OCI-LY1 (cell line): ENCODE data around the gene HOXC11.

Source experiments
- H2AFZ ChIP-seq: fragments of 200-600 bp; sonication (generic), shearing (Covaris generic); 2 replicates; pipeline ENCODE4 v1.6.0; 2014; ENCODE audit warnings: antibody characterized with exemption, mild to moderate bottlenecking, low read length
- H3F3A ChIP-seq: fragments of 200-600 bp; sonication (generic), shearing (Covaris generic); 2 replicates; pipeline ENCODE4 v1.6.0; 2014; ENCODE audit warnings: mild to moderate bottlenecking, antibody characterized with exemption, low read length, moderate library complexity; ENCODE audit not compliant: insufficient read depth
- H3K27ac ChIP-seq: fragments of 200-600 bp; sonication (generic); 2 replicates; pipeline ENCODE4 v1.5.1; 2014; ENCODE audit warnings: low read length, mixed run types, mild to moderate bottlenecking, low read depth; ENCODE audit not compliant: poor library complexity, severe bottlenecking
- H3K27me3 ChIP-seq: fragments of 200-600 bp; sonication (generic); 2 replicates; pipeline ENCODE4 v1.6.0; 2014; ENCODE audit warnings: antibody characterized with exemption, mild to moderate bottlenecking, low read length, moderate library complexity; ENCODE audit not compliant: insufficient read depth
- H3K36me3 ChIP-seq: fragments of 200-600 bp; sonication (generic); 2 replicates; pipeline ENCODE4 v1.6.1; 2014; ENCODE audit warnings: mild to moderate bottlenecking, antibody characterized with exemption, low read length, moderate library complexity, mixed read lengths; ENCODE audit not compliant: insufficient read depth
- H3K4me1 ChIP-seq: fragments of 200-600 bp; sonication (generic); 2 replicates; pipeline ENCODE4 v1.5.1; 2014; ENCODE audit warnings: mild to moderate bottlenecking, low read length, moderate library complexity; ENCODE audit not compliant: insufficient read depth, severe bottlenecking
- H3K4me2 ChIP-seq: fragments of 200-600 bp; sonication (generic), shearing (Covaris generic); 2 replicates; pipeline ENCODE4 v1.6.1; 2014; ENCODE audit warnings: low read length
- H3K4me3 ChIP-seq: fragments of 200-600 bp; sonication (generic); 2 replicates; pipeline ENCODE4 v1.5.1; 2014; ENCODE audit warnings: low read length, low read depth, mild to moderate bottlenecking, mixed read lengths; ENCODE audit not compliant: poor library complexity, severe bottlenecking
- H3K79me2 ChIP-seq: fragments of 200-600 bp; shearing (Covaris generic); 2 replicates; pipeline ENCODE4 v1.6.1; 2016; ENCODE audit warnings: mixed run types, low read length, mixed read lengths; ENCODE audit not compliant: insufficient read depth
- H3K9ac ChIP-seq: fragments of 200-600 bp; sonication (generic), shearing (Covaris generic); 2 replicates; pipeline ENCODE4 v1.6.1; 2014; ENCODE audit warnings: mild to moderate bottlenecking, low read length, mixed read lengths
- H3K9me2 ChIP-seq: fragments of 200-600 bp; sonication (generic), shearing (Covaris generic); 2 replicates; pipeline ENCODE4 v1.6.1; 2014; ENCODE audit warnings: low read depth, mild to moderate bottlenecking, low read length, mixed read lengths
- H3K9me3 ChIP-seq: fragments of 200-600 bp; shearing (Covaris generic); 2 replicates; pipeline ENCODE4 v1.6.1; 2014; ENCODE audit warnings: low read length, mixed read lengths
- H4K20me1 ChIP-seq: fragments of 200-600 bp; sonication (generic), shearing (Covaris generic); 2 replicates; pipeline ENCODE4 v1.6.0; 2016; ENCODE audit warnings: mild to moderate bottlenecking, low read length; ENCODE audit not compliant: insufficient read depth
- EZH2 ChIP-seq: fragments of 200-600 bp; sonication (generic), shearing (Covaris generic); IDR thresholded peaks from 2 replicates; pipeline ENCODE4 v1.8.0; 2017; ENCODE audit warnings: borderline replicate concordance, mixed run types, mild to moderate bottlenecking, antibody characterized with exemption, low read length, moderate library complexity, mixed read lengths
- TF ChIP-seq, protein P1 (sequence below): fragments of 200-600 bp; sonication (generic), shearing (Covaris generic); IDR thresholded peaks from 2 replicates; pipeline ENCODE4 v1.5.1; 2017; ENCODE audit warnings: mild to moderate bottlenecking, antibody characterized with exemption, low read length, moderate library complexity, mixed read lengths

HOXC11 gene

DNA sequence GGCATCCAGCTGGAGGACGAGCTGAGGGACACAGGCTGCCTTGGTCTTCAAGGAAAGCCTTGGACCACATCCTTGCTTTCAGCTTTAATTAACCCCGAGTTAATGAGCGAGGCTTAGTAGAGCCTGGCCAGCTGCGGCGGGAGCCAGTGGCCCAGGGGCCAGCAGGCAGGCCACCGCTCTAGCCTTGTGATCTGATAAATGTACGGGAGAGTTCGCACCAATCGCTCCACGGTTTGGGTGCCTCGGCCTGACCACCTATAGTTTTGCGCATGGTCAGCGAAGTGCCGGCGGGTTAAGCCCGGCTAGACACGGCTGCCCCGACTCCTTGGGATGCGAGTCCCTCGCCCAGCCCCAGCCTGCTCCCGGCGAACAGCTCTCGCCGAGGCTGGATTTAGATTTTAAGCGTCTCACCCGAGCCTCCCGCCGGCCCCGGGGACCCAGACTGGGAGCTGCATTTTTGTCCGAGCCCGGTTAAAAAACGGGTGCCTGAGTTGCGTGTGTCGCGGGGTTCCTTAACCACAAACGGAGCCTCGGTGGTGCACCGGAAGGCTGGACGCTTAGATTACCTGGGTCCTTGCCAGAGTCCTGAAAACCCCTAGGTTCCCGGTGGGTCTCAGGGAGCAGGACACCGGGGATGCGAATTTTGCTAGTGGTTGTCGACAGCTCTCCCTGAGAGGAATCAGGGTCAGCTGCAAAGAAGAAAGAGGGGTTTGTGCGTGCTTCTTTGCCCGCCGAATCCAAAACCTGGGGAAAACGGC, 21.2 kb upstream of the HOXC11 start:
- Histone ChIP-seq H3K9me3 (no peaks in the 10 kb centered on the region), H3K4me3 (no peak overlapping the region), H3K4me2 (no peak overlapping the region), H2AFZ (no peak overlapping the region), H3K36me3 (no peaks in the 10 kb centered on the region), H3K27ac (no peak overlapping the region), H3K9ac (no peak overlapping the region), H3K4me1 (no peaks in the 10 kb centered on the region), H3K27me3 (no peaks in the 10 kb centered on the region), H3K9me2 (no peaks in the 10 kb centered on the region), H3K79me2 (no peaks in the 10 kb centered on the region), H4K20me1 (no peaks in the 10 kb centered on the region), H3F3A (no peaks in the 10 kb centered on the region)
- TF ChIP-seq, protein P1, sequence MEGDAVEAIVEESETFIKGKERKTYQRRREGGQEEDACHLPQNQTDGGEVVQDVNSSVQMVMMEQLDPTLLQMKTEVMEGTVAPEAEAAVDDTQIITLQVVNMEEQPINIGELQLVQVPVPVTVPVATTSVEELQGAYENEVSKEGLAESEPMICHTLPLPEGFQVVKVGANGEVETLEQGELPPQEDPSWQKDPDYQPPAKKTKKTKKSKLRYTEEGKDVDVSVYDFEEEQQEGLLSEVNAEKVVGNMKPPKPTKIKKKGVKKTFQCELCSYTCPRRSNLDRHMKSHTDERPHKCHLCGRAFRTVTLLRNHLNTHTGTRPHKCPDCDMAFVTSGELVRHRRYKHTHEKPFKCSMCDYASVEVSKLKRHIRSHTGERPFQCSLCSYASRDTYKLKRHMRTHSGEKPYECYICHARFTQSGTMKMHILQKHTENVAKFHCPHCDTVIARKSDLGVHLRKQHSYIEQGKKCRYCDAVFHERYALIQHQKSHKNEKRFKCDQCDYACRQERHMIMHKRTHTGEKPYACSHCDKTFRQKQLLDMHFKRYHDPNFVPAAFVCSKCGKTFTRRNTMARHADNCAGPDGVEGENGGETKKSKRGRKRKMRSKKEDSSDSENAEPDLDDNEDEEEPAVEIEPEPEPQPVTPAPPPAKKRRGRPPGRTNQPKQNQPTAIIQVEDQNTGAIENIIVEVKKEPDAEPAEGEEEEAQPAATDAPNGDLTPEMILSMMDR, result no peak
- no peak for TF ChIP-seq EZH2

DNA sequence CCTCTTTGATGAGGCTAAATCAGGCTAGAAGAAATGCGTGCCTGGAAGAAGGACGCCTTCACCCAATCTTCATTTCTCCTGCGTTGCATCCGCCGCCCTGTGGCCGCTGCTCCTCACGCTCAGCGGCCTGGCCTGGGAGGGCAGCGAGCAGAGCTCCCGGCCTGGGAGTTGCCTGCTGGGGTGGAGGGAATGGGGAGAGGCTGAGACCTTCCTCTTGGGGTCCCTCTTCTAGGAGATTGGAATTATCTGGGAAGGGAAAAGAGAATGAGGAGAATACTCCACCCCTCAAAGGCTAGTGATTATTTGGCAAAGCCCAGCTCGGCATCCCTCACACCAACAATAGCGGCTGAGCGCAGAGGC, 20.6 kb upstream of the HOXC11 start:
- H4K20me1 ChIP-seq, result no peaks in the 10 kb centered on the region
- TF ChIP-seq EZH2, result no peak
- TF ChIP-seq, protein P1, result no peak
- H3K9ac ChIP-seq, result no peak overlapping the region
- no peak overlapping the region for H3K4me2 ChIP-seq
- no peak overlapping the region for H3K27ac ChIP-seq
- H2AFZ ChIP-seq, result no peak overlapping the region
- H3K79me2 ChIP-seq, result no peaks in the 10 kb centered on the region
- H3K36me3 ChIP-seq, result no peaks in the 10 kb centered on the region
- H3K9me2 ChIP-seq, result no peaks in the 10 kb centered on the region
- no peaks in the 10 kb centered on the region for H3K9me3 ChIP-seq
- no peaks in the 10 kb centered on the region for H3F3A ChIP-seq
- no peak overlapping the region for H3K4me3 ChIP-seq
- no peaks in the 10 kb centered on the region for H3K4me1 ChIP-seq
- no peaks in the 10 kb centered on the region for H3K27me3 ChIP-seq

DNA sequence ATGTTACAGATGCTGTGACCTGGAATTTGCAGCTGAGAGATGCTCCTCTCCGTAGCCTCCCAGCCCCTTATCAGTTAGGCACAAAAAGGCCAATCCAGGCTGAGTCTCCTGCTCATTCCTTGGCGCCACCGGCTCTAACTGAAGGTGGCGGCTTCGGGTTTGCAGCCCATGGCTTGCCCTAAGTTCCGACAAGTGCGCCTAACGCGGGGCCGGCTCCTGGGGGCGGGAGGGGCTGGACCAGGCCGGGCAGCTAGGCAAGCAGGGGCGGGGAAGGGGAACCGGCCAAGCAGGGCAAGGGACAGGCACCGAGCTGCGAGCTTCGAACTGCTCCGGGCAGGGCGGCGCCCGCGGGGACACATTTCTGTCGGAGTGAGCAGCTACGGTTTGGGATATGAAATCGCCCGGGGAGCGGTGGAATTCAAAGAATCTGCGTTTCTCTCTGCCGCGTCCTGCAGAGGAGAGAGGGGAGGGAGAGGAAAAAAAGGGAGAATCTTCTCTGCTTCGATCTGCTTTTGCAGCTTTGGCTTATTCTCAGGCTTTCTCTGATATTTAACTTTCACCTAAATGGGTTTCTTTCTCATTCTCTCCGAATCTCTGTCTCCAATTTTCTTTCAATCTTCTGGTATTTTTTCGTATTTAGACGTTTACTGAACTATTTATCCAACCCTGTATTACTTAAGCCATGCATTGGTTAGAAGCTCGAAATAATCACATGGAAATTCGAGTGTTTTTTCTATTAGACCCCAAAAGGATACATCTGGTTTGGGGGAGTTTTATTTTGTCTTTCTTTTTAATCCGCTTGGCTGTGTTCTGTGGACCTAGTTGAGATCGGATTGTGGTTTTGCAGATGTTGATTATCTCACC, 19.8 kb upstream of the HOXC11 start:
- Histone ChIP-seq H3K4me1 (no peaks in the 10 kb centered on the region), H3F3A (no peaks in the 10 kb centered on the region), H3K4me3 (no peak overlapping the region), H4K20me1 (no peaks in the 10 kb centered on the region), H3K27me3 (no peaks in the 10 kb centered on the region), H3K36me3 (no peaks in the 10 kb centered on the region), H3K4me2 (no peak overlapping the region), H3K9me3 (no peaks in the 10 kb centered on the region), H3K9ac (no peak overlapping the region), H3K79me2 (no peaks in the 10 kb centered on the region), H2AFZ (no peak overlapping the region), H3K9me2 (no peaks in the 10 kb centered on the region), H3K27ac (no peak overlapping the region)
- TF ChIP-seq EZH2, result no peak
- TF ChIP-seq, protein P1, result no peak
